ENCODE results near the gene TNNC2.
"Not testable (repeated sequence)": the region's sequence is repeated elsewhere in the genome, so short reads cannot be mapped to it uniquely, and the experiment has no call there.

TNNC2 gene

GRCh38 chr20:45818239-45818638 lies 8.9 kb downstream of the TNNC2 start:
- DNase-seq: no peak

- DNase-seq: no peak
Measured at GRCh38 chr20:45817376-45818194, 9.5 kb downstream of the TNNC2 start.

- no peak for DNase-seq
Measured at GRCh38 chr20:45816951-45817350, 10.2 kb downstream of the TNNC2 start.

- no peak for DNase-seq
Measured at GRCh38 chr20:45814314-45814713, 12.8 kb downstream of the TNNC2 start.

GRCh38 chr20:45813489-45813888 lies 13.6 kb downstream of the TNNC2 start:
- DNase-seq: no peak

GRCh38 chr20:45813006-45813340 lies 14.1 kb downstream of the TNNC2 start:
- DNase-seq: no peak

- peak; percentile 93 to 96 for DNase-seq
Measured at GRCh38 chr20:45812157-45813005, 14.7 kb downstream of the TNNC2 start, which contains the start of gene UBE2C. UBE2C (plus strand) TSS chr20:45812644; CDS start chr20:45812696, 52 bp downstream.

GRCh38 chr20:45810191-45810970 lies 16.7 kb downstream of the TNNC2 start:
- no peak for DNase-seq

GRCh38 chr20:45801851-45802250 lies 25.3 kb downstream of the TNNC2 start:
- DNase-seq: no peak

GRCh38 chr20:45798935-45799642 lies 28.0 kb downstream of the TNNC2 start:
- peak; percentile 63 to 73 for DNase-seq

GRCh38 chr20:45797955-45798354 lies 29.2 kb downstream of the TNNC2 start:
- not testable (repeated sequence) for DNase-seq

GRCh38 chr20:45797510-45797909 lies 29.6 kb downstream of the TNNC2 start:
- not testable (repeated sequence) for DNase-seq

- no peak for DNase-seq
Measured at GRCh38 chr20:45796337-45797065, 30.6 kb downstream of the TNNC2 start.

- peak in 1 of 2 experiments; percentile 7 for DNase-seq
Measured at GRCh38 chr20:45792317-45793118, 34.6 kb downstream of the TNNC2 start.

GRCh38 chr20:45788351-45788750 lies 38.8 kb downstream of the TNNC2 start:
- no peak for DNase-seq

GRCh38 chr20:45783656-45784294 lies 43.3 kb downstream of the TNNC2 start:
- DNase-seq: no peak

GRCh38 chr20:45782890-45783289 lies 44.2 kb downstream of the TNNC2 start:
- DNase-seq: no peak

- no peak for DNase-seq
Measured at GRCh38 chr20:45781391-45781931, 45.7 kb downstream of the TNNC2 start.

GRCh38 chr20:45780159-45780558 lies 47.0 kb downstream of the TNNC2 start:
- DNase-seq: no peak
